ENCODE data around the gene SLC5A5.
"Not testable (repeated sequence)": the region's sequence is repeated elsewhere in the genome, so short reads cannot be mapped to it uniquely, and the experiment has no call there.

The SLC5A5 gene

GRCh38 chr19:17872251-17873001 lies 681 bp downstream of the SLC5A5 start:
- DNase-seq = peak; percentile 36

GRCh38 chr19:17873786-17874757 lies 2.3 kb downstream of the SLC5A5 start:
- DNase-seq = peak; percentile 71

GRCh38 chr19:17874758-17875135 lies 3.0 kb downstream of the SLC5A5 start:
- no peak for DNase-seq

- DNase-seq = no peak
These were observed 6.0 kb downstream of the SLC5A5 start for GRCh38 chr19:17877696-17878095.

- no peak for DNase-seq
These were observed 7.7 kb downstream of the SLC5A5 start for GRCh38 chr19:17879466-17879865.

GRCh38 chr19:17881701-17882100 lies 10.0 kb downstream of the SLC5A5 start:
- DNase-seq = no peak

GRCh38 chr19:17883627-17884410 lies 12.1 kb downstream of the SLC5A5 start:
- no peak for DNase-seq

- DNase-seq = no peak
These were observed 14.8 kb downstream of the SLC5A5 start for GRCh38 chr19:17886515-17886914.

- DNase-seq = not testable (repeated sequence)
These were observed 15.5 kb downstream of the SLC5A5 start for GRCh38 chr19:17887221-17887620.

- no peak for DNase-seq
These were observed 16.5 kb downstream of the SLC5A5 start for GRCh38 chr19:17888260-17888659.

GRCh38 chr19:17889609-17890214 lies 18.0 kb downstream of the SLC5A5 start:
- no peak for DNase-seq

- DNase-seq = no peak
These were observed 22.0 kb downstream of the SLC5A5 start for GRCh38 chr19:17893766-17894165.

GRCh38 chr19:17902701-17903100 lies 31.0 kb downstream of the SLC5A5 start:
- DNase-seq = no peak

- no peak for DNase-seq
These were observed 36.5 kb downstream of the SLC5A5 start for GRCh38 chr19:17908244-17908643.

- no peak for DNase-seq
These were observed 37.4 kb downstream of the SLC5A5 start for GRCh38 chr19:17909003-17909732.

GRCh38 chr19:17910791-17911360 lies 39.1 kb downstream of the SLC5A5 start:
- no peak for DNase-seq

GRCh38 chr19:17915940-17916593 lies 44.3 kb downstream of the SLC5A5 start:
- no peak for DNase-seq

GRCh38 chr19:17918151-17918550 lies 46.4 kb downstream of the SLC5A5 start:
- DNase-seq = not testable (repeated sequence)

GRCh38 chr19:17919122-17919521 lies 47.4 kb downstream of the SLC5A5 start:
- not testable (repeated sequence) for DNase-seq

GRCh38 chr19:17920527-17920926 lies 48.8 kb downstream of the SLC5A5 start:
- no peak for DNase-seq

GRCh38 chr19:17922138-17922537 lies 50.4 kb downstream of the SLC5A5 start:
- DNase-seq = no peak

Measured in CD4-positive, alpha-beta T cell treated with Interleukin-17A for 1 hour (primary cell).